GM12878 (cell line): ENCODE results near the gene GALNT16. TPM values are rescaled to one million over a fixed set of nuclear protein-coding genes. Genes with fewer than 3 reads are reported as not detected.

Experiments
- ATAC-seq: fragments of 200-7000 bp; cut with Tn5 transposase; 3 replicates; pipeline ENCODE4 v1.9.1; 2020; ENCODE audit warnings: mild to moderate bottlenecking, moderate library complexity
- BruUV-seq: library from RNA; stranded (reverse); fragments of 400-500 nt; replicated peaks from 2 replicates; lab custom pipeline; 2021; lab: Mats Ljungman, UMichigan
- CTCF ChIA-PET: fragments of 300-600 bp; sonication (Branson Sonifier 250); formaldehyde crosslinking; extraction: SDS; loops from one replicate; lab custom pipeline; 2021; ENCODE audit warnings: inconsistent platforms; lab: Yijun Ruan, JAX
- POLR2A ChIA-PET: fragments of 350-600 bp; formaldehyde crosslinking; extraction: SDS; loops from one replicate; lab custom pipeline; 2021; ENCODE audit warnings: inconsistent platforms; lab: Charles Lee
- RAD21 ChIA-PET: fragments of 300-600 bp; sonication (Branson Sonifier 250); formaldehyde crosslinking; loops from one replicate; lab custom pipeline; 2023; ENCODE audit warnings: antibody characterized with exemption; ENCODE audit not compliant: unreplicated experiment; lab: Charles Lee
- SMC1A ChIA-PET: fragments of 300-600 bp; sonication (Branson Sonifier 250); formaldehyde crosslinking; loops from one replicate; lab custom pipeline; 2023; ENCODE audit not compliant: unreplicated experiment, uncharacterized antibody; lab: Charles Lee
- DNase-seq: peaks from one replicate; pipeline ENCODE4 v3.0.0-alpha.2; 2011; ENCODE audit warnings: low read depth, low spot score
- FAIRE-seq: peaks from 3 replicates; lab custom pipeline; 2011; peaks lifted over from hg19 to GRCh38; lab: Jason Lieb, UNC
- H2AFZ ChIP-seq: 2 replicates; pipeline ENCODE4 v1.6.0; 2011; ENCODE audit warnings: low read depth, low read length, control low read depth; ENCODE audit not compliant: control insufficient read depth
- H3K27ac ChIP-seq: 2 replicates; pipeline ENCODE4 v1.5.1; 2011; ENCODE audit warnings: control low read depth; ENCODE audit not compliant: control insufficient read depth, insufficient read depth
- H3K27me3 ChIP-seq, 2 experiments: replicated peaks in 1 of 2; 2 replicates each; pipeline versions ENCODE4 v1.6.0 to v1.6.1; 2011; ENCODE audit warnings: low read length in 1 of 2; ENCODE audit not compliant: control insufficient read depth in 2 of 2, insufficient read depth in 2 of 2
- H3K36me3 ChIP-seq, 2 experiments: 2 replicates each; pipeline ENCODE4 v1.5.1; 2011; ENCODE audit warnings: low read length in 1 of 2; ENCODE audit not compliant: control insufficient read depth in 2 of 2, insufficient read depth in 2 of 2
- H3K4me1 ChIP-seq: 2 replicates; pipeline ENCODE4 v1.6.1; 2011; ENCODE audit warnings: mild to moderate bottlenecking, low read length, moderate library complexity, mixed read lengths; ENCODE audit not compliant: control insufficient read depth, insufficient read depth
- H3K4me2 ChIP-seq: 2 replicates; pipeline ENCODE4 v1.6.0; 2011; ENCODE audit warnings: control low read depth; ENCODE audit not compliant: control insufficient read depth, insufficient read depth
- H3K4me3 ChIP-seq: fragments of 200-600 bp; sonication (generic); 2 replicates; pipeline ENCODE4 v1.5.1; 2016
- H3K79me2 ChIP-seq: 2 replicates; pipeline ENCODE4 v1.6.0; 2011; ENCODE audit warnings: low read length; ENCODE audit not compliant: control insufficient read depth, insufficient read depth
- H3K9ac ChIP-seq: 2 replicates; pipeline ENCODE4 v1.8.0; 2011; ENCODE audit warnings: low read length, control low read depth, mixed read lengths; ENCODE audit not compliant: control insufficient read depth, insufficient read depth
- H3K9me3 ChIP-seq: replicated peaks from 3 replicates; pipeline ENCODE4 v1.5.1; 2011; ENCODE audit warnings: mild to moderate bottlenecking, low read length; ENCODE audit not compliant: control insufficient read depth, insufficient read depth
- H4K20me1 ChIP-seq: 2 replicates; pipeline ENCODE4 v1.6.0; 2011; ENCODE audit not compliant: control insufficient read depth, insufficient read depth
- BHLHE40 ChIP-seq, 2 experiments: fragments of 450-650 bp in 1 of 2; IDR thresholded peaks; 2 replicates each; pipeline ENCODE4 v1.6.1; 2011 to 2017; ENCODE audit warnings: low read depth in 2 of 2, borderline replicate concordance in 1 of 2, improper control_type of control experiment in 1 of 2, low read length in 1 of 2, mild to moderate bottlenecking in 1 of 2
- BMI1 ChIP-seq: fragments of 450-650 bp; IDR thresholded peaks from 2 replicates; pipeline ENCODE4 v1.6.1; 2016; ENCODE audit warnings: mild to moderate bottlenecking, moderate library complexity, borderline replicate concordance
- IKZF1 ChIP-seq: fragments of 450-650 bp; conservative IDR thresholded peaks from 2 replicates; pipeline ENCODE4 v1.6.1; 2017; ENCODE audit warnings: antibody characterized with exemption, mild to moderate bottlenecking
- WGBS: methylation state at CpG from one replicate; pipeline ENCODE4 v1.1.6; 2016; ENCODE audit warnings: low lambda C conversion rate; ENCODE audit not compliant: insufficient replicate concordance, insufficient coverage; ENCODE audit errors: missing lambda C conversion rate; 5-methylcytosine and 5-hydroxymethylcytosine counted together
- in situ Hi-C: fragments of 300-500 bp; cut with MboI; formaldehyde crosslinking; loops from 9 replicates; pipeline ENCODE4 v1.14.3; 2018; ENCODE audit warnings: mixed read lengths
- intact Hi-C: fragments of 100-400 bp; cut with micrococcal nuclease; formaldehyde crosslinking; loops from one replicate; pipeline ENCODE4 v1.14.2; 2022; ENCODE audit not compliant: unreplicated experiment
- polyA plus RNA-seq, 11 experiments: library from polyadenylated mRNA; depleted of rRNA in 4 of 11; unstranded in 6 of 11; stranded (reverse) in 5 of 11; fragments of >200 nt; fragmentation: Nextera tagmentation in 4 of 11; fragmentation: Illumina TruSeq in 1 of 11; extraction: Ambion mirVana in 4 of 11; extraction: Trizol in 1 of 11; gene quantifications; 1 replicate in 1 of 11; 2 replicates in 10 of 11; pipeline versions ENCODE4 v1.2.1 to v1.2.3, GENCODE V29; 2011 to 2016; ENCODE audit warnings: inconsistent platforms in 2 of 11, missing spikeins in 2 of 11, low read depth in 1 of 11
- total RNA-seq, 4 experiments: library from RNA; depleted of rRNA in 3 of 4; stranded (reverse); fragments of >200 nt in 3 of 4; fragmentation: Illumina TruSeq in 1 of 4; extraction: Trizol in 1 of 4; gene quantifications; 2 replicates each; pipeline versions ENCODE4 v1.2.1 to v1.2.3, GENCODE V29; 2013 to 2021
- TF ChIP-seq, protein P1 (sequence below): fragments of 450-650 bp; formaldehyde crosslinking; IDR thresholded peaks from 2 replicates; pipeline ENCODE4 v1.5.0; 2022; ENCODE audit warnings: mild to moderate bottlenecking, missing genetic modification characterization
- TF ChIP-seq, protein P2 (sequence below): IDR thresholded peaks from 2 replicates; pipeline ENCODE4 v1.6.1; 2012; ENCODE audit warnings: improper control_type of control experiment, low read depth, low read length; ENCODE audit not compliant: insufficient replicate concordance

GALNT16 gene
- total and polyA plus RNA-seq, 10 of the 15 experiments (the other 5 are each of a cell fraction or from before 2014, with no cell fraction given): under 0.01 to 0.08 (median 0.03) TPM; not detected in 3

DNA sequence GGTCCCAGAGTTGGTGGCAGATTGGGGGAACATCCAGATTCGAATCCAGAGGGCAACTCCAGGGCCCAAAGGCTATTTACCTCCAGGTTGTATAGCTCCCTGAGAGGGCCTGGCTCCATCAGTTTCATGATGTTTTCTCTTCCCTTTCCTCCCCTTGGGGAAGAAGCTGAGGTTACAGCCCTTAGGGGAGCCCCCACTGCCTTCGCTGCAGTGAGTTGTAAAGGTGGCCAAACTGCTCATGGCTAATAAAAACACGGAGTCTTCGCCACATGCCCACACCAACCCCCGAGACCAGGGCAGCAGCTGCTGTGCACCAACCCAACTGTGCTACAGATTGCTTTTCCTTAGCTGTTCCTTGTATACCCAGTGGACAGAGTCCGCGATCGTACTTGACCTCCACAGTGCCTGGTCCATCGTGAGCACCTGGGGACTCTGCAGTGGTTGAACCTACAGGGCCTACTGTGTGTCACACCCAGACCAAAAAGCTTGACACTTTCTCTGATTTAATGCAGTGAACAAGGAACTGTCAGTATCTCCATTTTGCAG is 20.9 kb downstream of the GALNT16 start (continued):
- TF ChIP-seq, protein P1, sequence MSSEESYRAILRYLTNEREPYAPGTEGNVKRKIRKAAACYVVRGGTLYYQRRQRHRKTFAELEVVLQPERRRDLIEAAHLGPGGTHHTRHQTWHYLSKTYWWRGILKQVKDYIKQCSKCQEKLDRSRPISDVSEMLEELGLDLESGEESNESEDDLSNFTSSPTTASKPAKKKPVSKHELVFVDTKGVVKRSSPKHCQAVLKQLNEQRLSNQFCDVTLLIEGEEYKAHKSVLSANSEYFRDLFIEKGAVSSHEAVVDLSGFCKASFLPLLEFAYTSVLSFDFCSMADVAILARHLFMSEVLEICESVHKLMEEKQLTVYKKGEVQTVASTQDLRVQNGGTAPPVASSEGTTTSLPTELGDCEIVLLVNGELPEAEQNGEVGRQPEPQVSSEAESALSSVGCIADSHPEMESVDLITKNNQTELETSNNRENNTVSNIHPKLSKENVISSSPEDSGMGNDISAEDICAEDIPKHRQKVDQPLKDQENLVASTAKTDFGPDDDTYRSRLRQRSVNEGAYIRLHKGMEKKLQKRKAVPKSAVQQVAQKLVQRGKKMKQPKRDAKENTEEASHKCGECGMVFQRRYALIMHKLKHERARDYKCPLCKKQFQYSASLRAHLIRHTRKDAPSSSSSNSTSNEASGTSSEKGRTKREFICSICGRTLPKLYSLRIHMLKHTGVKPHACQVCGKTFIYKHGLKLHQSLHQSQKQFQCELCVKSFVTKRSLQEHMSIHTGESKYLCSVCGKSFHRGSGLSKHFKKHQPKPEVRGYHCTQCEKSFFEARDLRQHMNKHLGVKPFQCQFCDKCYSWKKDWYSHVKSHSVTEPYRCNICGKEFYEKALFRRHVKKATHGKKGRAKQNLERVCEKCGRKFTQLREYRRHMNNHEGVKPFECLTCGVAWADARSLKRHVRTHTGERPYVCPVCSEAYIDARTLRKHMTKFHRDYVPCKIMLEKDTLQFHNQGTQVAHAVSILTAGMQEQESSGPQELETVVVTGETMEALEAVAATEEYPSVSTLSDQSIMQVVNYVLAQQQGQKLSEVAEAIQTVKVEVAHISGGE (CRISPR knock-in tag): no peak

DNA sequence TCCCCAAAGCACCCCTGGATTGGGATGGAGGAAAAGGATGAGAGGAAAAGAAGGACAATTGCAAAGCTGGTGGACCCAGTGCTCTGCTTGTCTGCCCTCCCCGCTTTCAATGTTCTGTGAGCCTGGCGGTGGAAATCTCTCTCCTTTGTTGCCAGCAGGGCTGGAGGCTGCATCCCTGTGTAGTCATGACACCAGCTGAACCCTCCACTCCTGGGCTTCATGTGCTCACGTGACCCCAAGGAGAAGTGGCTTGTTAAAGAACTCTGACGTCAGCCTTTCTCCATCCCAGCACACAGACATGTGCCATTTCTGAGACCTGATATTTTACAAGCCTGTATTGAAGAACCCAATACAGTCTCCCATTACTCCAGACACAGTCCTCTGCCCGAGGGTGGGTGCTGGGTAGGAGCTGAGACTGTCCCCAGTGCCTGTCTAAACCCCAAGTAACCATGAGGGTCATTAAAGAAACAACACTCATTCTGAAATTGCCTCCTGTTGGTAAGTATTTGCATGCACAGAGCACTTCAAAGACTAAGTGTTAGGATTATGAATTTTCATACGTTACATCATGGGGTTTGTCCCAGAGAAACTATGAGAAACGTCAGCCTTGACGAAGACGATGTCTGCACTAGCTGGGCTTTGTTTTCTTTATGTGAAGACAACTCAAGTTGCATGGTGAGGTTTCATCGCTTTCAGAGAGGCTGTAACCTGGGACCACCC is 21.7 kb downstream of the GALNT16 start:
- no peak overlapping the region for H2AFZ ChIP-seq
- no peaks in the 10 kb centered on the region for H3K9me3 ChIP-seq
- H3K4me1 ChIP-seq: peaks cover 3% of the 10 kb centered on the region; the same call in 1 of the 2 replicates
- intact Hi-C loops (no loop called here), in situ Hi-C loops (no loop called here)
- WGBS: 25% methylated on average over 10 of the region's 10 CpGs
- FAIRE-seq (peak; percentile 72), ATAC-seq (peak; percentile 98), DNase-seq (no peak)
- H3K27ac ChIP-seq: no peak overlapping the region
- H4K20me1 ChIP-seq: no peaks in the 10 kb centered on the region
- H3K9ac ChIP-seq: no peak overlapping the region
- ChIA-PET POLR2A (interaction anchor here (1.2 kb wide), 1 partner anchor 178 kb away, joined by 3 read pairs; no protein-coding TSS in a partner anchor), RAD21 (interaction anchor here (1.4 kb wide), 1 partner anchor 178 kb away, joined by 3 read pairs; no protein-coding TSS in a partner anchor), CTCF (interaction anchor here (0.6 to 1.4 kb wide), 6 partner anchors 20 to 1123 kb away, joined by 3 to 6 read pairs (median 4); no protein-coding TSS in a partner anchor), SMC1A (interaction anchor here (0.9 to 1.5 kb wide), 4 partner anchors 18 to 56 kb away, joined by 3 read pairs; no protein-coding TSS in a partner anchor)
- no TSS peak for BruUV-seq
- H3K36me3 ChIP-seq: no peaks in the 10 kb centered on the region
- no peaks in the 10 kb centered on the region for H3K27me3 ChIP-seq
- no peaks in the 10 kb centered on the region for H3K79me2 ChIP-seq
- H3K4me3 ChIP-seq: no peak overlapping the region
- H3K4me2 ChIP-seq: no peak overlapping the region
- TF ChIP-seq BHLHE40 (IDR thresholded peaks at IDR 0.05; ENCODE audit: borderline replicate concordance in 1 of 2, low read depth in 2 of 2, low read length in 1 of 2) (peak; percentile 8 to 85; a peak in 2 of 4 replicates), BMI1 (no peak), IKZF1 (peak; percentile 37)
- TF ChIP-seq, protein P2, sequence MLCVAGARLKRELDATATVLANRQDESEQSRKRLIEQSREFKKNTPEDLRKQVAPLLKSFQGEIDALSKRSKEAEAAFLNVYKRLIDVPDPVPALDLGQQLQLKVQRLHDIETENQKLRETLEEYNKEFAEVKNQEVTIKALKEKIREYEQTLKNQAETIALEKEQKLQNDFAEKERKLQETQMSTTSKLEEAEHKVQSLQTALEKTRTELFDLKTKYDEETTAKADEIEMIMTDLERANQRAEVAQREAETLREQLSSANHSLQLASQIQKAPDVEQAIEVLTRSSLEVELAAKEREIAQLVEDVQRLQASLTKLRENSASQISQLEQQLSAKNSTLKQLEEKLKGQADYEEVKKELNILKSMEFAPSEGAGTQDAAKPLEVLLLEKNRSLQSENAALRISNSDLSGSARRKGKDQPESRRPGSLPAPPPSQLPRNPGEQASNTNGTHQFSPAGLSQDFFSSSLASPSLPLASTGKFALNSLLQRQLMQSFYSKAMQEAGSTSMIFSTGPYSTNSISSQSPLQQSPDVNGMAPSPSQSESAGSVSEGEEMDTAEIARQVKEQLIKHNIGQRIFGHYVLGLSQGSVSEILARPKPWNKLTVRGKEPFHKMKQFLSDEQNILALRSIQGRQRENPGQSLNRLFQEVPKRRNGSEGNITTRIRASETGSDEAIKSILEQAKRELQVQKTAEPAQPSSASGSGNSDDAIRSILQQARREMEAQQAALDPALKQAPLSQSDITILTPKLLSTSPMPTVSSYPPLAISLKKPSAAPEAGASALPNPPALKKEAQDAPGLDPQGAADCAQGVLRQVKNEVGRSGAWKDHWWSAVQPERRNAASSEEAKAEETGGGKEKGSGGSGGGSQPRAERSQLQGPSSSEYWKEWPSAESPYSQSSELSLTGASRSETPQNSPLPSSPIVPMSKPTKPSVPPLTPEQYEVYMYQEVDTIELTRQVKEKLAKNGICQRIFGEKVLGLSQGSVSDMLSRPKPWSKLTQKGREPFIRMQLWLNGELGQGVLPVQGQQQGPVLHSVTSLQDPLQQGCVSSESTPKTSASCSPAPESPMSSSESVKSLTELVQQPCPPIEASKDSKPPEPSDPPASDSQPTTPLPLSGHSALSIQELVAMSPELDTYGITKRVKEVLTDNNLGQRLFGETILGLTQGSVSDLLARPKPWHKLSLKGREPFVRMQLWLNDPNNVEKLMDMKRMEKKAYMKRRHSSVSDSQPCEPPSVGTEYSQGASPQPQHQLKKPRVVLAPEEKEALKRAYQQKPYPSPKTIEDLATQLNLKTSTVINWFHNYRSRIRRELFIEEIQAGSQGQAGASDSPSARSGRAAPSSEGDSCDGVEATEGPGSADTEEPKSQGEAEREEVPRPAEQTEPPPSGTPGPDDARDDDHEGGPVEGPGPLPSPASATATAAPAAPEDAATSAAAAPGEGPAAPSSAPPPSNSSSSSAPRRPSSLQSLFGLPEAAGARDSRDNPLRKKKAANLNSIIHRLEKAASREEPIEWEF: no peak
